ENCODE results near the gene MRTFA.

GRCh38 chr22:40542821-40543540 lies 93.5 kb downstream of the MRTFA start:
- TF ChIP-seq TBP (optimal IDR thresholded peaks at IDR 0.05; ENCODE audit: low read depth, low read length) = no peak
- TF ChIP-seq MAFK (IDR thresholded peaks at IDR 0.05; ENCODE audit: low read length) = no peak
- TF ChIP-seq GATAD2A (IDR thresholded peaks at IDR 0.05) = no peak
- TF ChIP-seq, protein P1, sequence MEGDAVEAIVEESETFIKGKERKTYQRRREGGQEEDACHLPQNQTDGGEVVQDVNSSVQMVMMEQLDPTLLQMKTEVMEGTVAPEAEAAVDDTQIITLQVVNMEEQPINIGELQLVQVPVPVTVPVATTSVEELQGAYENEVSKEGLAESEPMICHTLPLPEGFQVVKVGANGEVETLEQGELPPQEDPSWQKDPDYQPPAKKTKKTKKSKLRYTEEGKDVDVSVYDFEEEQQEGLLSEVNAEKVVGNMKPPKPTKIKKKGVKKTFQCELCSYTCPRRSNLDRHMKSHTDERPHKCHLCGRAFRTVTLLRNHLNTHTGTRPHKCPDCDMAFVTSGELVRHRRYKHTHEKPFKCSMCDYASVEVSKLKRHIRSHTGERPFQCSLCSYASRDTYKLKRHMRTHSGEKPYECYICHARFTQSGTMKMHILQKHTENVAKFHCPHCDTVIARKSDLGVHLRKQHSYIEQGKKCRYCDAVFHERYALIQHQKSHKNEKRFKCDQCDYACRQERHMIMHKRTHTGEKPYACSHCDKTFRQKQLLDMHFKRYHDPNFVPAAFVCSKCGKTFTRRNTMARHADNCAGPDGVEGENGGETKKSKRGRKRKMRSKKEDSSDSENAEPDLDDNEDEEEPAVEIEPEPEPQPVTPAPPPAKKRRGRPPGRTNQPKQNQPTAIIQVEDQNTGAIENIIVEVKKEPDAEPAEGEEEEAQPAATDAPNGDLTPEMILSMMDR (IDR thresholded peaks at IDR 0.05 in 2 of 3, conservative IDR thresholded peaks at IDR 0.05 in 1 of 3; ENCODE audit: insufficient read depth in 2 of 3, low read depth in 1 of 3, low read length in 3 of 3) = no peak
- no peak for TF ChIP-seq SMARCE1 (IDR thresholded peaks at IDR 0.05)
- TF ChIP-seq CSDE1 (IDR thresholded peaks at IDR 0.05) = no peak
- TF ChIP-seq JUN (IDR thresholded peaks at IDR 0.05; ENCODE audit: borderline replicate concordance, low read depth, low read length) = no peak
- no peak for TF ChIP-seq JUN (CRISPR knock-in tag; IDR thresholded peaks at IDR 0.05; ENCODE audit: borderline replicate concordance)
- no peak for TF ChIP-seq POLR2A (conservative IDR thresholded peaks at IDR 0.05)
- no peak for TF ChIP-seq ZNF224 (CRISPR knock-in tag; IDR thresholded peaks at IDR 0.05)
- TF ChIP-seq BACH1 (tag; IDR thresholded peaks at IDR 0.05) = no peak
- TF ChIP-seq, protein P2, sequence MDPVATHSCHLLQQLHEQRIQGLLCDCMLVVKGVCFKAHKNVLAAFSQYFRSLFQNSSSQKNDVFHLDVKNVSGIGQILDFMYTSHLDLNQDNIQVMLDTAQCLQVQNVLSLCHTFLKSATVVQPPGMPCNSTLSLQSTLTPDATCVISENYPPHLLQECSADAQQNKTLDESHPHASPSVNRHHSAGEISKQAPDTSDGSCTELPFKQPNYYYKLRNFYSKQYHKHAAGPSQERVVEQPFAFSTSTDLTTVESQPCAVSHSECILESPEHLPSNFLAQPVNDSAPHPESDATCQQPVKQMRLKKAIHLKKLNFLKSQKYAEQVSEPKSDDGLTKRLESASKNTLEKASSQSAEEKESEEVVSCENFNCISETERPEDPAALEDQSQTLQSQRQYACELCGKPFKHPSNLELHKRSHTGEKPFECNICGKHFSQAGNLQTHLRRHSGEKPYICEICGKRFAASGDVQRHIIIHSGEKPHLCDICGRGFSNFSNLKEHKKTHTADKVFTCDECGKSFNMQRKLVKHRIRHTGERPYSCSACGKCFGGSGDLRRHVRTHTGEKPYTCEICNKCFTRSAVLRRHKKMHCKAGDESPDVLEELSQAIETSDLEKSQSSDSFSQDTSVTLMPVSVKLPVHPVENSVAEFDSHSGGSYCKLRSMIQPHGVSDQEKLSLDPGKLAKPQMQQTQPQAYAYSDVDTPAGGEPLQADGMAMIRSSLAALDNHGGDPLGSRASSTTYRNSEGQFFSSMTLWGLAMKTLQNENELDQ (CRISPR knock-in tag; IDR thresholded peaks at IDR 0.05; ENCODE audit: borderline replicate concordance) = no peak
